GM18870 (cell line): ENCODE results near the gene DOCK6.

Source experiments
- ATAC-seq: cut with Tn5 transposase; IDR thresholded peaks from one replicate; pipeline ENCODE4 v1.9.1; 2021; ENCODE audit warnings: moderate library complexity; ENCODE audit not compliant: unreplicated experiment

Gene DOCK6

GRCh38 chr19:11227195-11227886 lies 35.0 kb downstream of the DOCK6 start:
- no peak for ATAC-seq

DNA sequence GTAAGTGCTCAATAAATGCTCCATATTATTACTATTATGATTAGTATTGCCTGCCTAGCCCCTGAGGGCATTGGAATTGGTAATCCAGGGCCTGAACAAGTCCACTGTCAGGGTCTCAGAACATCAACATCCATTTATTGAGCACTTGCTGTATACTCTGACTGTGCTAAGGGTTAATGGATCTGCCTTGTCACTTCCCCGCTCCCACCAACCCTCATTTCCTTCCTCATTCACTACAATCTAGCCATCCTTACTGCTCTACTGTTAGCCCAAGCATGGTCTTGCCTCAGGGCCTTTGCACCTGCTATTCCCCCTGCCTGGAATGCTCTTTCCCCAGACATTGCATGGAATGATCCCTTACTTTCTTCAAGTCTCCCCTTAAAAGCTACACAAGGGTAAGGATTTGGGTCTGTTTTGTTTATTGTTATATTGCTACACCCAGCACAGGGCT lies 35.6 kb downstream of the DOCK6 start:
- no peak for ATAC-seq

GRCh38 chr19:11225815-11226214 lies 36.5 kb downstream of the DOCK6 start:
- ATAC-seq: no peak

DNA sequence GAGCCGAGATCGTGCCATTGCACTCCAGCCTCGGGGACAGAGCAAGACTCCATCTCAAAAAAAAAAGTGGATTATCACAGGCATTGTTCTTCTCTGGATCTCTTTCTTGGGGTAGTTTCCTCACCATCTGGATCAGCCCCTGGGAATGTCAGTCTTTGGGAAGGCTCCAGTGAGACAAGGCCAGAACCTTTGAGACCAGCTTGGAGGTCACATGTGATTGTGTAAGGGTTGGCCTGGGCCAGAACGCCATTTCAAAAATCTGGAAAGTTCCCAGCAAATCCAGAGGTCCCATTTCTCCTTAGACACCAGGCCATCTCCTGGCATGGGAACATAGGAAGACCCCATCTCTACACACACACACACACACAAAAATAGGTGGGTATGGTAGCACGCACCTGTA lies 37.2 kb downstream of the DOCK6 start:
- ATAC-seq: no peak

DNA sequence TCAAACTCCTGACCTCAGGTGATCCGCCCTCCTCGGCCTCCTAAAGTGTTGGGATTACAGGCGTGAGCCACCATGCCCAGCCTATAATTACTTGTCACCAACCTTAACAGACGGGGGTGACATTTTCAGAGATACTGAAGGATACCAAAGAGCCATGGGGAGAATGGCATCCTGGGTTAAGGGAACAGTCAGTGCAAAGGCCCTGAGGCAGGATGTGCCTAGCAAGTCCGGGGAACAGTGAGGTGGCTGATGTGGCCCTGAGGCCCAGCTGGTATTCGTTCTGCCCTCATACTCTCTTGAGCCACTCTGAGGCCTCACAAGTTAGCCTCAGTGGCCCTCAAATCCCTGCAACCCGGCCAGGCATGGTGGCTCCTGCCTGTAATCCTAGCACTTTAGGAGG lies 37.9 kb downstream of the DOCK6 start:
- ATAC-seq: no peak

DNA sequence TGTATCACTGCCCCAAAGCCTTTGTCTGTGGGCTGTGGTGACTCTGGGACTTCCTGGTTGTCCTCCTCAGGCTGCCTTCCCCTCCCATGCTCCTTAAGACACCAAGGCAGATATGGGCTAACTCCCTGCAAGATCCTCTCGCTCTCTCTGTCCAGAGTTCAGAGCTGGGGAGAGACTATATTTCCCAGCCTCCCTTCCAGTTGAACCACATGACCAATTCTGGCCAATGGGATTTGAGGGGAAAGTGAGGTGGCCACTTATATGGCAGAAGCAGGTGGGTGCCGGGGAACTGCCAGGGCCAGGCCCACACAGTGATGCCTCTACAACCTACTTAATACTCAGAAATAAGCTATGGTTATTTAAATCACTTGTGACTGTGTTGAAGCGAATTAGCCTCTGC lies 39.1 kb downstream of the DOCK6 start:
- ATAC-seq: no peak

DNA sequence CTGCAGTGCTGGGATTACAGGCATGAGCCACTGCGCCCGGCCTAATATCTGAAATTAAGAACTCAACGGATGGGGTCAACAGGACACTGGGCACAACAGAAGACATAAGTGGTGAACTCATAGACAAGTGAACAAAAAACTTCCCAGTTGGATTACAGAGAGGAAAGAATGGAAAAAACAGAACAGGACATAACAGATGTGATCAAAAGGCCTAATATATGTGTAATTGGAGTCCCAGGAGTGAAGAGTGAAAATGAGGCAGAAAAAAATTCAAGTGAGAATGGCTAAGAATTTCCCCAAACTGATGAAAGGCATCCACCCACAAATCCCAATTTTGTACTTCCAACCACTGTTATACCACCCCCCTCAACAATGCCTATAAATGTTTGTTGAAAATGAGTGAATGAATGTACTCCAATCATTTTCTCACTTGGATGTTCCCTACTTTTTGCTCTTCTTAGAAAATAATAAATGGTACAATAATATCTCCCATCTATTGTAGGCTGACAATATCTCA lies 41.2 kb downstream of the DOCK6 start:
- ATAC-seq: no peak

GRCh38 chr19:11214387-11214786 lies 47.9 kb downstream of the DOCK6 start:
- ATAC-seq: no peak

DNA sequence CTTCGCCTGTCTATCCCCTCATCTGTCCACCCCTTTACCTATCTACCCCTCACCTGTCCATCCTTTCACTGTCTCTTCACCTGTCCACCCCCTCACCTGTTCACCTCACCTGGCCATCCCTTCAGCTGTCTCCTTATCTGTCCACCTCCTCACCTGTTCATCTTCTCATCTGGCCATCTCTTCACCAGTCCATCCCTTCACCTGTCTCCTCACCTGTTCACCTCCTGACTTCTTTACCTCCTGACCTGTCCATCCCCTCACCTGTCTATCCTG lies 51.7 kb downstream of the DOCK6 start:
- ATAC-seq: no peak

DNA sequence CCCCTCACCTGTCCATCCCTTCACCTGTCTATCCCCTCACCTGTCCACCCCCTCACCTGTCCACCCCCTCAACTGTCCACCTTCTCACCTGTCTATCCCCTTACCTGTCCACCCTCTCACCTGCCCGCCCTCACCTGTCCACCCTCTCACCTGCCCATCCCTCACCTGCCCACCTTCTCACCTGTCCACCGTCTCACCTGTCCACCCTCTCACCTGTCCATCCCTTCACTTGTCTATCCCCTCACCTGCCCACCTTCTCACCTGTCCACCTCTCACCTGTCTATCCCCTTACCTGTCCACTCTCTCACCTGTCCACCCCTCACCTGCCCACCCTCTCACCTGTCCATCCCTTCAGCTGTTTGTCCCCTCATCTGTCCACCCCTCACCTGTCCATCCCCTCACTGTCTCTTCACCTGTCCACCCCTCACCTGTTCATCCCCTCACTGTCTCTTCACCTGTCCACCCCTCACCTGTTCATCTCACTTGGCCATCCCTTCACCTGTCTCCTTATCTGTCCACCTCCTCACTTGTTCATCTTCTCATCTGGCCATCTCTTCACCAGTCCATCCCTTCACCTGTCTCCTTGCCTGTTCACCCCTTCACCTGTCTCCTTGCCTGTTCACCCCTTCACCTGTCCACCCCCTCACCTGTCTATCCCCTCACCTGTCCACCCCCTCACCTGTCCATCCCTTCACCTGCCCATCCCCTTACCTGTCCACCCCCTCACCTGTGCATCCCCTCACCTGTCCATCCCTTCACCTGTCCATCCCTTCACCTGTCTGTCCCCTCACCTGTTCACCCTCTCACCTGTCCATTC lies 52.3 kb downstream of the DOCK6 start:
- no peak for ATAC-seq

DNA sequence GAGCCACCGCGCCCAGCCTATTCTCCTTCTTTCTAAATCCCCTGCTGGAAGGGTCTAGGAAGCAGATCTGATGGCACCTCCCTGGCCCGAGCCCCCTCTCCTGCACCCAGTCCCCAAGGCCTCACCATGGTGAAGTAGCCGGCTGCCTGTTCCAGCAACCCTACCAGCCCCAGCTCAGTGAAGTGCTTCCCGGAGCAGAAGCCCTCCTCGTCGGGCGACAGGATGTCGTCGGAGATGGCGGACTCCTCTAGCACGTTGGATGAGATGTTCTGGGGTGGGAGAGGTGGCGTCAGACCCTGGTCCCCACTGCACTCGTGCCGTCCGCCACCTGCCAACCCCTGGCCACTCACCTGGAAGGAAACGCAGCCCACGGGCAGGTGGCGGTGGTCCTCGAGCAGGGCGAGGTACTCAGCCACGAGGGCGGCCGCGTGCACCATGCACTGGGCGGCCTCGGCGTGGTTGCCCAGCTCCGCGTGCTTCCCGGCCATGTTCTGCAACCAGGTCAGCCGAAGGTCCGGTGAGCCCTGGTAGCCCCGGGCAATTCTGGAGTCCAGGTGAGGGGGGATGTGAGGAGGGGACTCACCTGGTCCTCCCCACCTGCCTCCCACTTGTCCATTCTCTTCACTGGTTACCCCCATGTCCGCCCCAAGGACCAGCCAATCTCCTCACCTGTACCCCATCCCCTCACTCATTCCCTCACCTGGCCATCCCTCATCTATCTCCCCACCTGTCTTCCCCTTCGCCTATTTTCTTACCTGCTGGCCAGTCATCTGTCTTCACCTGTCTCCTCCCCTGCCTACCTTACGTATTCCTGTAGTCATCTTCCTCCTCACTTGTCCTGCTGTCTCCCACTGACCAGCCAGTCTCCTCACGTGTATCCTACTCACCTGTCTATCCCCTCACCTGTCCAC lies 53.5 kb downstream of the DOCK6 start:
- no peak for ATAC-seq

GRCh38 chr19:11205939-11206570 lies 56.3 kb downstream of the DOCK6 start:
- ATAC-seq: no peak

GRCh38 chr19:11204943-11205349 lies 57.4 kb downstream of the DOCK6 start:
- no peak for ATAC-seq

DNA sequence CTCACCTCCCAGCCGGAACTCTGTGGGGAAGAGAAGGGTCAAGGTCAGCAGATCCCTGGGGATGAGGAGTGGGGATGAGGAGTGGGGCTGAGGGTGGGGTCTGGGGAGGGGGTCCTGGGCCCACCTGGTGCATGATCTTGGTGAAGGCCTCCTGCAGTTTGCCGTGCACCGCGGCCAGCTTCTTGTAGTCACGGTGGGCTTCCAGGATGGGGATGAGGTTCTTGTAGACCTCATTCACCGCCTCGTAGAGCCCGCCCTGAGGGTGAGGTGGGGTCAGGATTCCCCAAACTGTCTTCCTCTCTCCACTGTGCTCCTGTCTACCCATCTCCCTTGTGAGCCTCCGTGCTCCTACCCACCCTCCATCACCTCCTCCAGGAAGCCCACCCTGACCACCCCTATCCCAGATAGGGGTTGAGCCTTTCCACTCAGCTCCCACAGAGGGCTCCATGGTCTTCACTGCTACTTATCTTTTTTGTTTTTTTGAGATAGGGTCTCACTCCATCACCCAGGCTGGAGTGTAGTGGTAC lies 58.2 kb downstream of the DOCK6 start:
- no peak for ATAC-seq

- ATAC-seq: no peak
Observed at GRCh38 chr19:11203194-11204075, 58.9 kb downstream of the DOCK6 start.

DNA sequence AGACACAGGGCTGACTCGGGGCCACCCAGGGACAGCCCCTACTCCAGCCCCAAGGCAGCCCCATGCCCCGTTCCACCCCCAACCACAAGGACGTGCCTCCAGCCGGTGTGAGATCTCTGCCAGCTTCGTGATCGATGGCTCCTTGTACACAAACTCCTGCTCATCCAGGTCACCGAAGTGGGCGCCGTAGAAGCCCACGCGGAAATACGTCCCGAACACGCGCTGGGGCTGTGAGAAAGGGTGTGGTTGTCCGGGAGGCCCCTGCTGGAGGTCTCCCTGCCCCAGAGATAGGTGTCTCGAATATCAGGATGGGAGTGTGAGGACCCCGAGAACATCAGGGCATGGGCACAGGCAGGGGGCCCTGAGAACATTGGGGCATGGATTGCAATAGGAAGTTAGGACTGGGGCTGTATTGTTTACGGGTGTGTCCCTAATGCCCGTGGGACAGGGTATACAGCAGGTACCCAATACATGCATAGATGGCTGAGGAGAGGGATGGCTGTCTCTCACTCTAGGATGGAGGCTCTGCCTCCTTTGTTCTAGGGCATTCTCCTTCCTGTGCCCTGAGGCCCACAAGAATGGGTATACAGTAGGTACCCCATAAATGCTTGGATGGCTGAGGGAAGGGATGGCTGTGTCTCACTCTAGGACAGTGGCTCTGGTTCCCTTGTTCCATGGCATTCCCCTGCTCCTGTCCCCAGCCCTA lies 59.7 kb downstream of the DOCK6 start:
- no peak for ATAC-seq

DNA sequence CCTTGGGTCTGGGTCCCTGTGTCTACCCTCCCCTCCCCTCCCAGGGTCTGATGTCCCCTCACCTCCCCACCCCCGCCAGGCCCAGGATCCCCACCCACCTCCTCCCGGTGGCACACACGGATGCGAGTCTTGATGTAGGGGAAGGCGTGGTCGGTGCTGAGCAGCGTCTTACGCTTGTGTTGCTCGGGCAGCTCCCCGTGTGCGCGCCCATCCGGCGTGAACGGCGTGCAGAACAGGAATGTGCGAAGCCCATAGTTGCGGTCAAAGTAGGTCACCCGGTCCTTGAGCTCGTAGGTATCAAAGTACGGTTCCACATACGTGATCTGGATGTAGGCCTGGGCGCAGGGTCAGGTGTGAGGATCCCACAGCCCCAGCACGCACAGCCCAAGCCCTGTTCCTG lies 60.5 kb downstream of the DOCK6 start:
- ATAC-seq: no peak

DNA sequence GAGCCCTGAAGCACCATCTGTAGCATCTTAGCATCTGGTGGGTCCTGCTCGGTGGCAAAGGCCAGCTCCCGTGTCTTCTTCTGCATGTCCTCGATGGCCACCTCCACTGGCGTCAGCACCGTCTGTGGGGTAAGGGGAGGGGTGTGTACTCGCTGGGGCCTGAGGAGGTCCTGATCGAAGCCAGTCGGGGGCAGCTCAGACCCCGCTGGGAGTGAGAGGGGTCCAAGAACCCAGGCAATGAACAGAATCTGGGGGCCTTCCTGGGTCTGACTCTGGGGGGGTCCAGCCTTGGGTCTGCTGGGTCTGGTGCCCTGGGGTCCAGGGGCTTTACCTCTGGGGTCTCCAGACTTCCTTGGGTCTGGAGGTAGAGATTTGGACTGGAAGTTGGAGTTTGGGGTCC lies 61.4 kb downstream of the DOCK6 start:
- ATAC-seq: no peak

GRCh38 chr19:11200015-11200574 lies 62.2 kb downstream of the DOCK6 start:
- ATAC-seq: no peak
